Duodenal mucosa (tissue), 2 donors: ENCODE data around the gene PROX1.

Experiments used
- H3K27ac ChIP-seq: one replicate; pipeline ENCODE4 v1.7.0; 2013; ENCODE audit warnings: low read depth, low read length
- H3K27me3 ChIP-seq, 2 donors: one replicate each; pipeline ENCODE4 v1.7.0; 2013; ENCODE audit warnings: low read length in 2 of 2, control low read depth in 1 of 2; ENCODE audit not compliant: insufficient read depth in 2 of 2, control insufficient read depth in 1 of 2
- H3K36me3 ChIP-seq, 2 donors: one replicate each; pipeline ENCODE4 v1.7.0; 2013; ENCODE audit warnings: low read length in 2 of 2, control low read depth in 1 of 2; ENCODE audit not compliant: insufficient read depth in 2 of 2, control insufficient read depth in 1 of 2
- H3K4me1 ChIP-seq, 2 donors: one replicate each; pipeline ENCODE4 v1.7.0; 2013; ENCODE audit warnings: low read length in 2 of 2, control low read depth in 1 of 2; ENCODE audit not compliant: insufficient read depth in 2 of 2, control insufficient read depth in 1 of 2
- H3K4me3 ChIP-seq, 2 donors: one replicate each; pipeline ENCODE4 v1.7.0; 2013; ENCODE audit warnings: low read length in 2 of 2, low read depth in 1 of 2
- H3K9ac ChIP-seq, 2 donors: one replicate each; pipeline ENCODE4 v1.7.0; 2013; ENCODE audit warnings: low read length in 2 of 2, low read depth in 1 of 2
- H3K9me3 ChIP-seq, 2 donors: one replicate each; pipeline ENCODE4 v1.7.0; 2013; ENCODE audit warnings: low read length in 2 of 2, control low read depth in 1 of 2; ENCODE audit not compliant: control insufficient read depth in 1 of 2

Gene PROX1

GRCh38 chr1:214037468-214037867, 49.7 kb downstream of the PROX1 start:
- Histone ChIP-seq H3K4me1 (no peaks in the 10 kb centered on the region), H3K27me3 (no peaks in the 10 kb centered on the region), H3K27ac (no peak overlapping the region), H3K36me3 (no peaks in the 10 kb centered on the region), H3K4me3 (no peak overlapping the region), H3K9me3 (no peaks in the 10 kb centered on the region), H3K9ac (no peak overlapping the region)

GRCh38 chr1:214039394-214040018, 51.7 kb downstream of the PROX1 start:
- no peak overlapping the region for H3K4me3 ChIP-seq
- no peaks in the 10 kb centered on the region for H3K27me3 ChIP-seq
- no peaks in the 10 kb centered on the region for H3K9me3 ChIP-seq
- no peak overlapping the region for H3K9ac ChIP-seq
- no peaks in the 10 kb centered on the region for H3K4me1 ChIP-seq
- no peak overlapping the region for H3K27ac ChIP-seq
- H3K36me3 ChIP-seq = no peaks in the 10 kb centered on the region

- Histone ChIP-seq H3K36me3 (no peaks in the 10 kb centered on the region), H3K4me1 (no peaks in the 10 kb centered on the region), H3K9ac (no peak overlapping the region), H3K9me3 (no peaks in the 10 kb centered on the region), H3K4me3 (no peak overlapping the region), H3K27me3 (no peaks in the 10 kb centered on the region), H3K27ac (no peak overlapping the region)
These were observed 55.4 kb downstream of the PROX1 start for GRCh38 chr1:214043167-214043566.

GRCh38 chr1:214044438-214045214, 56.9 kb downstream of the PROX1 start:
- no peak overlapping the region for H3K9ac ChIP-seq
- no peaks in the 10 kb centered on the region for H3K4me1 ChIP-seq
- H3K27ac ChIP-seq = no peak overlapping the region
- no peaks in the 10 kb centered on the region for H3K36me3 ChIP-seq
- no peak overlapping the region for H3K4me3 ChIP-seq
- no peaks in the 10 kb centered on the region for H3K27me3 ChIP-seq
- no peaks in the 10 kb centered on the region for H3K9me3 ChIP-seq

GRCh38 chr1:214050513-214051401, 63.0 kb downstream of the PROX1 start:
- Histone ChIP-seq H3K27ac (no peak overlapping the region), H3K36me3 (no peaks in the 10 kb centered on the region), H3K4me3 (no peak overlapping the region), H3K4me1 (no peaks in the 10 kb centered on the region), H3K9me3 (no peaks in the 10 kb centered on the region), H3K27me3 (no peaks in the 10 kb centered on the region), H3K9ac (no peak overlapping the region)

- H3K27me3 ChIP-seq = no peaks in the 10 kb centered on the region
- H3K36me3 ChIP-seq = no peaks in the 10 kb centered on the region
- H3K27ac ChIP-seq = no peak overlapping the region
- H3K9me3 ChIP-seq = no peaks in the 10 kb centered on the region
- no peak overlapping the region for H3K4me3 ChIP-seq
- H3K4me1 ChIP-seq = no peaks in the 10 kb centered on the region
- no peak overlapping the region for H3K9ac ChIP-seq
These were observed 64.0 kb downstream of the PROX1 start for GRCh38 chr1:214051786-214052185.

- no peaks in the 10 kb centered on the region for H3K36me3 ChIP-seq
- H3K9me3 ChIP-seq = no peaks in the 10 kb centered on the region
- H3K27ac ChIP-seq = no peak overlapping the region
- H3K9ac ChIP-seq = no peak overlapping the region
- H3K4me3 ChIP-seq = no peak overlapping the region
- no peaks in the 10 kb centered on the region for H3K4me1 ChIP-seq
- H3K27me3 ChIP-seq = no peaks in the 10 kb centered on the region
These were observed 70.3 kb downstream of the PROX1 start for GRCh38 chr1:214058076-214058475.

GRCh38 chr1:214066190-214066589, 78.4 kb downstream of the PROX1 start:
- Histone ChIP-seq H3K4me1 (no peaks in the 10 kb centered on the region), H3K36me3 (no peaks in the 10 kb centered on the region), H3K4me3 (no peak overlapping the region), H3K9ac (no peak overlapping the region), H3K27me3 (no peaks in the 10 kb centered on the region), H3K27ac (no peak overlapping the region), H3K9me3 (no peaks in the 10 kb centered on the region)

- Histone ChIP-seq H3K27me3 (no peaks in the 10 kb centered on the region), H3K9ac (no peak overlapping the region), H3K4me1 (no peaks in the 10 kb centered on the region), H3K9me3 (no peaks in the 10 kb centered on the region), H3K36me3 (no peaks in the 10 kb centered on the region), H3K4me3 (no peak overlapping the region), H3K27ac (no peak overlapping the region)
These were observed 79.2 kb downstream of the PROX1 start for GRCh38 chr1:214066936-214067335.

GRCh38 chr1:214067397-214067796, 79.6 kb downstream of the PROX1 start:
- no peaks in the 10 kb centered on the region for H3K27me3 ChIP-seq
- no peak overlapping the region for H3K9ac ChIP-seq
- H3K4me1 ChIP-seq = no peaks in the 10 kb centered on the region
- no peak overlapping the region for H3K27ac ChIP-seq
- H3K9me3 ChIP-seq = no peaks in the 10 kb centered on the region
- H3K36me3 ChIP-seq = no peaks in the 10 kb centered on the region
- H3K4me3 ChIP-seq = no peak overlapping the region
